GM18909 (cell line): ENCODE measurements around the gene MYH10.

Experiments used
- ATAC-seq: cut with Tn5 transposase; IDR thresholded peaks from one replicate; pipeline ENCODE4 v1.9.1; 2021; ENCODE audit warnings: mild to moderate bottlenecking; ENCODE audit not compliant: unreplicated experiment, poor library complexity

MYH10 gene

DNA sequence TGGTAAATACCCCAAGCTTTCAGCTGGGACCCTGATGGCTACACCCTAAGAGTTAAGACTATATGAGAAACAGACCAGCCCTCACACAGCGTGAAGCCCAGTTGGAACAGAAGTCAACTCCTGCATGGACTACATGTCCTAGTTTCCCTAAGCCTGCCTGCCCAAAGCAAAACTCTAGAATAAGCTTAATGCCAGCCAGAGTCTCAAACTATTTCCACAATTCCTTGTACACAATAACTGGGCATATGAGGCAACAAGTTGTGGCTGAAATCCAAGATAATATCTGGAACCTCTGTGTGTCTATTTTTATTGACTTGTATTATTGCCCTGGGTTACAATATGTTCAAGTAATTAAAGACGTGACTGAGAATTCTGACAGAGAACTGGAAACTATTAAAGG lies 19.4 kb downstream of the MYH10 start:
- no peak for ATAC-seq

DNA sequence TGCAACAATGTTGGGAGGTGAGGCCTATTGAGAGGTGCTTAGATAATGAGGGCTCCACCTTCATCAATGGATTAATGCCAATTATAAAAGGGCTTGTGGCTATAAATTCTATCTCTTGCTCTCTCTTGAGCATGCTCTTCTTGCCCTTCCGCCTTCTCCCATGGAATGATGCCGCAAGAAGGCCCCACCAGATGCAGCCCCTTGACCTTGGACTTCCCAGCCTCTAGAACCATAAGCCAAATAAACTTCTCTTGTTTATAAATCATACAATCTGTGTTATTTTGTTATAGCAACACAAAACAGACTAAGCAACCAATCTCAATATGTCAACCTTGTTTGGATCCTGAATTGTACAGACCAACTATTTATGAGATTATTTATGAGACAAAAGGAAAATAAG lies 20.0 kb downstream of the MYH10 start:
- ATAC-seq: no peak

DNA sequence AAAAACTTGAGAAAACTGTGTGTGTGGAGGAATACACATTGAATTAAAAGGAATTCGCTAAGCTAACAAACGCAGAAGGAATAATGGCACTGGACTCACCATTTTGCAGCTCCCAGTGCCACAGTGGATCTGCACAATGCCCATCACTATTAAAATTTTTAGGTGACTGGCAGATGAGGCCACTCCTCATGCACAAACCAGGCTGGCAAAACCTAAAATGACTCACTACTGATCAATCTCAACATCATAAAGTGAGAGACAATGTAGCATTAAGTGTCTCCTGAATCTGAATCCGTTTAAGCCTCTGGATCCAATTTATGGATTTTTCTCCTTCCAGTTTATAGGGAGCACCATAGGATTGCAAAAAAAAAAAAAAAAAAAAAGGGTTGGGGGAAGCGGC lies 20.6 kb downstream of the MYH10 start:
- no peak for ATAC-seq

DNA sequence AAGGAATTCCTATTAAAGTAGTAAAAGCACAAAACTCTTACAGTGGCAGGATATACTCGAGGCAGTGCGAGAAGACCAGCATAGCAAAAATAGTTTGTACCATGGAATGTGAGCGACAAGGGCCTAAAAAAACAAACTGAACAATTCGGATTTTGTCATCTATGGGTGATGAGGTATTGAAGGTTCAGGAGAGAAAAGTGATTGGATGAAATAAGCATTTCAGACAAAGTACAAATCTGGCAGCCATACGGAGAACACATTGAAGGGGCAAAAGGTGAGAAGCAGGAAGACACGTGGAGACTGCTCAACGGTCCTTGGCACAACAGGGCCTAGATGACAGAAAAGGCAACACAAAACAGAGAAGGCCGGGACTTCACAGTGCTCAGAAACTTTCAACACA lies 22.5 kb downstream of the MYH10 start:
- no peak for ATAC-seq

DNA sequence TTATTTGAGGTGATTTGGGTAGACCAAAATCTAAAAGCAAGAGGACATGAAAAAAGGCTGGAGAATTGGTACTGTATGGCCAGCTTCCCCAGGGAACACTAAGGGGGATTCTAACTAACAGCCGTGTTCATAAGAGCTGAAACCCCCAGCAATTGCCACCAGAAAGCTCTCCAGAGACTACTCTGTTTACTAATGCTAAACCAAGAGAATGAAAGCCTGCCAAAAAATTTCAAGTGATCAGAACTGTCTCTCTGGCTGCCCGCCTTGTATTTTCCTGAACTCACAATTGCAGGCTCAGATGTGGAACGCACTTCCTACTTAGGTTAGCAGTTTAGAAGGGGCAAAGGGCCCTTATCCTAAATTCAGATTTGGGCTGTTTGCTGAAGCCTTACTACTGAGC lies 24.1 kb downstream of the MYH10 start:
- ATAC-seq: no peak

DNA sequence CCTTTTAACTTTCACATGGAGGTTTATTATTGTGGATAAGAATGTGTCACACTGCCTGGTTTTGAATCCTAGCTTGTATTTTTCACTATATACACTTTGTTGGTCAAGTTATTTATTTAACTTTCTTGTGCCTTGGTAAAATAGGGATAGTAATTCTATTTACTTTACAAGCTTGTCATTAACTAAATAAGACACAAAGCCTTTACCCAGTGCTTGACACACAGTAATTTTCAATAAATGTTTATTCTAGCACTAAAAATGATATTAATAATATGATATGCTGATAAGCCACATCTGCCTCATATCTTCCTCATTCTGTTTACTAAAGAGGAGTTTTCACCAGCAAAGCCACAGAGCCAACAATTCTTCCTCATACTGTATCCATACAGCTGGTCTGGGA lies 27.8 kb downstream of the MYH10 start:
- no peak for ATAC-seq

DNA sequence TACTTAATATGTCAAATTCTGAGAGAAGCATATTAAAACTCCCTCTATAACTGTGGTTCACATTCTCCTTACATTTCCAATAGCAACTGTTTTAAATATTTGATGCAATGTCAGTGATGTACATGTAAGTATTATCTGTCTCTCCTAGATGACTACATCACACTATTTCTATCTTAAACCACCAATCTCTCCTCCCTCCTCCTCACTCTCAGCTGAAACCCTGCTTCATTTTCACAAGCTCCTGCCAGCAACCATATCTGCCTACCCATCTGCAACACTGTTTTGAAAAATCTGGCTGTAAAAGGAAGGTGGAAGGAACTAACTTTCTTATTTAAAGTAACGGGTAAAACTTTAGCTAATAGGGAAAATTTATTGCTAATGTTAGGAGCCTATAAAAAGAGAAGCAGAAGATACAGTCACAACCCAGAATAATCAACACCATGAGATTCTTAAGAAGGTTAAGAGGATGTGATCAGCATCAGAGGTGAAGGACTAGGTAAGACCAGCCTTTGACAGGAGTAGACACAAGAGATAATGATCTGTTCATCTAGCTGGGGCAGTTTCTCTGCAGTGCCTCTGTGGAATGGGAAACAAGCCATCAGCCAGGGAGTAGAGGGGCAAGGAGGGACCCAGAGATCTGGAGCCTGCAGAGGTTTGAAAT lies 31.0 kb downstream of the MYH10 start:
- ATAC-seq: no peak

DNA sequence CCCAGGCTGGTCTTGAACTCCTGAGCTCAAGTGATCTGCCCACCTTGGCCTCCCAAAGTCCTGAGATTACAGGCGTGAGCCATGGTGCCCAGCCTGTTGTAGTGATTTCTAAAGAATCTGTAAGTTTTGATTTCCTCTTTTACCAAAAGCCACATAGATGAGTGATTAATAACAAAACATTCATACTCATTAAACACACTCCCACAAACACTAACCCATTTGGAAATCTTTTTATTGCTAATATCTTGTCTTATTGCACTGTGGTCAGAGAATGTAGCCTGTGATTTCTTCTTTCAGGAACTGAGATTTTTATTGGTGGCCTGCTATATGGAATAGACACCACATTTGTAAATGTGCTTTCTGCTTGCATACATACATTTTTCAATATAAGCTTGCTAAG lies 31.6 kb downstream of the MYH10 start:
- no peak for ATAC-seq

DNA sequence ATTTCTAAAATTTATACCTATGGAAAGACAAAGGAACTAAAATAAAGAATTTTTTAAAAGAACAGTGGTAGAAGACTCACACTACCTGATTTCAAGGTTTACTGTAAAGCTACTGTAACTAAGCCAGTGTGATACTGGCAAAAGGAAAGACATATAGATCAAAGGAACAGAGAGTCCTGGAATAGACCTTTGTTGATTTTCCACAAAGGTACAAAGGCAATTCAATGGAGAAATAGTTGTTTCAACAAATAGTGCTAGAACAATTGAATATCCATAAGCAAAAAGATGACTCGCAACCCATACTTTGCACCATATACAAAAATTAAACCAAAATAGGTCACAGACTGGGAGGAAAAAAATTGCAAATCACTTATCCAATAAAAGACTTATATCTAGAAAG lies 36.7 kb downstream of the MYH10 start:
- no peak for ATAC-seq

DNA sequence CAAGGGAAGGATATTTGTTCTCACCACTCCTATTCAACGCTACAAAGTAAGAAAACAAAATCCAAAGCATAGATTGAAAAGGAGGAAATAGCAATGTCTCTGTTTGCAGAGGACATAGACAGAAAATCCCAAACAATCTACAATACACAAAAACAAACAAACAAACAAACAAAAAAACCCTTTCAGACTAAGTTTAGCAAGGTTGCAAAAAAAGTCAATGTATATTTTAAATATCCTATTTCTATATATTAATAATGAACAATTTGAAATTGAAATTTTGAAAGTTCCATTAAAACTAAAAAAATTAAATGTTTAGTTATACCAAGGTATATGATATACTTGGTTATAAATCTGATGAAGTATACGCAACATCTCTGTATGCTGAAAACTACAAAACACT lies 37.2 kb downstream of the MYH10 start:
- ATAC-seq: no peak

DNA sequence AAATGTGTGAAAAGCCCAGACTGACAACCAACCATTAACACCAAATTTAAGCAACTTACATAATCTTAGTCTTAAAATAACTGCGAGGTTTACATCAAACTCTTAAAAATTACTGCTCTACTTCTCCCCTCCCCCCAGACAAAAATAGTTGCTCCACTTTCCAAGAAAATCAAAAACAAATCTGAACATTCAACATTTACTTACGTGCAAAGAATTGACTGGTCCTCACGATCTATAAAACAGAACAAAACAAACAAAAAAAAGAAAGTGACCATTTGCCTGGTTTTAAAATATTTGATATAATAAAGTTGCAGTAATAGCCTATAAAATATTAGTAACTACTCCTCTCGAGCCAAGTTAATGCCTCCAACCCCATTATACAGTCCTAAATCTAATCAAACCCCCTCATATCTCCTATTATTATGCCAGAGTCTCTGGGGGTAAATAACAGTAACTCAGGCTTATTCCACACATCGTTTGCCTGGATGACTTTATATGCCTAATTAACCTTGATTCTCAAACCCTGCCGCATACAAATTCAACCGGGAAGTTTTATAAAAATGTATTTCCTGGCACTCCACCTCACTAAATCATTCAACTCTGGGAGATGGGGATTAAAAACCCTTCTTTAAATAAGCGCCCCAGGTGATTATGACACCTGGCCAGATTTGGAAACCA lies 41.5 kb downstream of the MYH10 start:
- no peak for ATAC-seq

DNA sequence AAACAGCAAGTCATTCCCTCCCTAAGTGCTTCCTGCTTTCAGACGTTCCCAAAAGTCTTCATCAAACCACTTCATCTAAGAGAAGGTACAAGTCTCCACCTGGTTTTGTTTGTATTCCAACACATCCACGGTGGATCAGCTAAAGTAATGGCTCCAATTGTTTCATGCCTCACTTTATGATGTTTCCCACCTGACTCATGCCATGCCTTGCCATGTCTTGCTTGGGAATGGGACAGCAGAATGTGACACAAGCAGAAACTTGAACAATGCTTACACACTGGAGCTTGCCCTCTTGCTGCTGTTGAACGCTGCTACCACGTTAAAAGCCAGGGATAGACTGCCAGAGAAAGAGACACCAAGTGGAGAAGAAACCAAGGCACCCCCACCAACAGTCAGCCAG lies 43.8 kb downstream of the MYH10 start:
- ATAC-seq: no peak

DNA sequence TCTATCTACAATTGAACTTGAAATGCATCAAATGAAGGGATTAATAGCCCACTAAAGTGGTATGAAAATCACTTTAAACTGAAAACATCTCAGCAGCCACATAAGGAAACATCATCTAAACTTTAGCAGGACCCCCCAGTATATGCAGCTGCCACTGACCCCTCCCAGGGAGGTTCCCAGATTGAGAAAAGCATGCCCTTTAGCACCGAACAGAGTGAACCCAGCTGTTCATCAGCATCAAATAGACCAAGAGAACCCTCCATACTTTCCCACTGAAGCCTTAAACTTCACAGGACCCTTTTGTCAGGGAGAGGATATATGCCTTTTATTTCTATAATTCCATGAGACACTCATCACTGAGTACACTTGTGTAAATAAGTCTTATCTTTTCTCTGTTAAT lies 44.6 kb downstream of the MYH10 start:
- ATAC-seq: no peak

DNA sequence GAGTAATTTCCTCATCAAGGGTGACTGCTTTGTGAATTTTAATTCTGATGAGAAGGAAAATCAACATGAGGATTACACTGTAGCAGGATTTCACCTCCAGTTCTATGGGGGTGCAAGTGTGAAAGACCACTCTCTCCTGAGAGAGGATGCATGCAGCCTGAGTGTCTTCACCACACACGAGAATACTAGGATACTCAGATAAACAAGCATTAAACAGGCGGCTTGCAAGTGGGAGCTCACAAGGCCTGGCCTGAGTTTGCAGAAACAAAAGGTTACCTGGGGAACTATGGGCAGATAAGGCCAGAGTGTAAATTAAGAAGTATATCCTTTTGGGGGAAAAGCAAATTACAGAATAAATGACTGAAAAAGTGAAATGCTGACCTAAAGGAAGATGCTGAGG lies 46.6 kb downstream of the MYH10 start:
- ATAC-seq: no peak

DNA sequence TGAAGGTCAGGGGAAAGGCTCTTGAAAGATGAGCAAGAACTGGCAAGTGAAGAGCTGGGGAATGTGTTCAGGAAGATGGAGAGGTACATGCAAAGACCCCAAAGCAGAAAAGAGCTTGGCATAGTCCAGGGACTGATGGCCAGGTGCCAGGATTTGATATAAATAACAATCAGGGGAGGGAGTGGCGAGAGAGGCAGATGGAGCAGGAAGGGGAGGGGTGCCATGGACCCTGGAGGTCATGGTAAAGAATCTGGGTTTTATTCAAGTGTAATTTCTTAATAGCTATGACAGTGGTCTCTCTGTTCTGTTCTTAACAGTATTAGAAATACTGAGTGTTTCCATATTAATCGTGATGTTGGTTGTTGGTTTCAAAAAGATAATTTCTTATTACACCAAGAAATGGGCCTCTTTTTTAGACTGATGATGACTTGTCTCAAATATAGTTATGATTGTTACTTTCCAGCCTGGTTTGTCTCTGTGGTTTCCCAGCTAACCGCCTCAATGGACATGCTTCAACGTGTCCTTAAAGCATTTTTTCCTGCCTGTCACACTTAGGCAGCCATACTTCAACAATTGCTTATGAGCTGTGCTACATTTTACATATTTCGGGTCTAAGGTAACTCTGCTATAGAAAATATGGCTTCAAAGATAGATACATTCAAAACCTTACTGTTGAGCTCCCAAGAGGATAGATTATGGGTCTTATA lies 49.4 kb downstream of the MYH10 start:
- no peak for ATAC-seq

DNA sequence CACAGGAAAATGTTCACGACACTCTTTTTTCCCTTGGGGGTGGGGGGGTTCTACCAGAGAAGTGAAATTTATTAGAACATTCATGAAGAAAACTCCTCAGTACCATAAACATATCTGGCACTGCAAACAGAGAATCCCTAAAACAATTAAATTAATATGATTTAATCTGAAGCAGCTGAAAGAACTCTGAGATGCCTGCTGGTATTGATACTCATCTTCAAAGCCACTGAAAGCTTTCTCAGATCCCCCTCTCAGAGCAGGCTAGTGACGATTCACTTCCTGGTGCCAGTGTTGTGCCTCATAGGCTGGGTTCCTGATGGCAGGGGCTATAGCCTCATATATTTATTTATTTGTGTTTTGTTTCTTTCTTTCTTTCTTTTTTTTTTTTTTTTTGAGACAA lies 52.7 kb downstream of the MYH10 start:
- ATAC-seq: no peak

DNA sequence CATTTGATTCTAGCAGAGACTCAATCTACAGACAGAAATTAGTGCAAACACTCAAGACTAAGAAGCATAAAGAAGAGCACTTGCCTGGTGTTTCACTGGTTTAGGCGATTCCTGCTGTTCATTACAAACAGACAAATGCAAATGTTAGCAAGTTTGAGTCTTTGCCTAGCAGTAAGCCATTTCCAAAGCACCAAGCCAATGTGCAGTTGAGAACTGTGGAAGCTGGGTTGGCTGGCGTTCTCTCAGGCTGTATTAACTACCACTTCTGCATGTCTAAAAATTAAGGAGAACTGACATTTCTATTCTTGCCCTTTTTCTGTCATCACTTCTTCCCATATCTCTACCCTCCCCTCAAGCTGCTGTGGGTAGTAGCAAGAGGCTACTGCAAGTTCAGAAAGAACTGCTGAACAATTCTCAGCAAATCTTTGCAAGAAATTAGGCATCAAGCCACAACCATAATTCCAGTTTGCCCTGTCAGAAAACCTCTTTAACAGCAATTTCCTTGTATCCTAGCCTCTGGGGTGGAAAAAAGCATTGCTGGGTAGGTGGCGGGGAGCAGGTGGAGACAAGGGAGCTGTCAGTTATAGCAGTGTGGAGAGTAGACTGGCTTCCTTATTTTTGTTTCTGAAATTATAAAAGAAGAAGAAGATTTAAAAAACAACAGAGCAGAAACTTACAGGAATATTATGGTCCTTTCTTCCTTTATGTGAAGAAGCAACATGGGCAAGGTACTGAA lies 53.8 kb downstream of the MYH10 start:
- no peak for ATAC-seq

DNA sequence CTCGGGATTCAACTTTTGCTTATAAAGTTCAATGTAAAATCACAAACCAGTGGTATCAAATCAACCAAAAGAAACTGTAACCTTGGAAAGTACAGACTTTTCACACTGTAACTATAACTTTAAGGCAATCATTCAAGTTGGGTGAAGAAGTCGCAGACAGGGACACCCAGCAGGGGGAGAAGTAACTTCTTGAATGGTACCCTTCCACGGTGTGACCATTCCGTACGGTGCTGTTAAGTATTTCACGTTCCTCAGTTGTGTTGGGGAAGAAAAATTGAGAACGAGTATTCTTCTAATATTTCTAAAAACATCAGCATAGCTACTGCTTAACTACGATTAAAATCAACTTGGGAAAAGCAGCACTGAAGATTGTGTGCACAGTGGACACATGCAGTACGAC lies 55.8 kb downstream of the MYH10 start:
- ATAC-seq: no peak

DNA sequence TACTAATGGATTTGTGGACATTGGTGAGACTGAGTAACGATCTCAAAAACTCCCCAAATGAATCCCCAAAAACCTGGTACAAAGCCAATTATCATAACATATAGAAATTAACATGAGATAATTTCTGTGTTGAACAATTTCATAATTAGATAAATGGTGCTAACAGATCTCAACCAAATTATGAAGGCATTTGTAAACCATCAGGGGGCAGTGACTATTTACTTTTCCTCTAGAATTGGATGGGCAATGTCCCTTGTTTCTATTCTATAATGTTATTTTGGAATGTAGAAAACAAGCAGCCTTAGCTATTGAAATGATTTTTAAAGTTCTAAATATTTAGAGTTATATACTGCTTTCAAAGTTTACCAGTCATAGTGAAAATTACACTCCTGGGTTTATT lies 57.8 kb downstream of the MYH10 start:
- ATAC-seq: no peak

DNA sequence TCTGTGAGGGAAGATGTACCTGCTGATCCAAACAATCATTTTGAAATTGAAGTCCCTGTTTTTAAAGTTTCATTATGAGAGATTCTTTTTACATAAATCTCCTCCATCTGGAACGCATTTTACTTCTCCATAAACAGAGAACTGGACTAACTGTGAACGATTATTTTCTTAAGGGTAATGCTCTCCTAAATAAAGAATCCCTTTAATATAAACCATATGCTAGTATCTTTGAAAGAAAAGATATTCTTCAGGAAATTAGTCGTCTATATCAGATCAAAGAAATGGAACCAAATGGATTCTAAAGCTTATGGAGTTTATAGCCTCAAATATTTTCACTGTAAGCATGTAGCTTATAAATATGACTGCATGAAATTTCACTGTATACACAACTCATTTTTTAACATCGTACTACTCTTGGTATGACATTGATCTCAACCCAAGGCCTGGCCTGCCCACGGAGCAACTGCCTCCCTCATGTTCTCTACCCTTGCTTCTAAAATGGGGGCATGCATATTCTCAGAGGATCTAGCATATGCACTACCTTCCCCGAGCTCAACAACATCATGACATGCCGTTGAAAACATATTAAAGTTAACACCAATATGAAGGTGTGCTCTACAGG lies 66.4 kb downstream of the MYH10 start:
- ATAC-seq: no peak
